Epithelial cell of proximal tubule (primary cell): ENCODE data around the gene SETD7. TPM values are rescaled to one million over a fixed set of nuclear protein-coding genes. Genes with fewer than 3 reads are reported as not detected.

Source experiments
- DNase-seq: peaks from one replicate; pipeline ENCODE4 v3.0.0-alpha.2; 2011; ENCODE audit warnings: low read depth
- H3K4me3 ChIP-seq: 2 replicates; pipeline ENCODE4 v1.5.1; 2011; ENCODE audit warnings: low read depth, mild to moderate bottlenecking, low read length
- total RNA-seq: library from RNA; depleted of rRNA; stranded (reverse); fragments of >200 nt; gene quantifications from 2 replicates; pipeline ENCODE4 v1.2.3, GENCODE V29; 2015
- TF ChIP-seq, protein P1 (sequence below): conservative IDR thresholded peaks from 2 replicates; pipeline ENCODE4 v1.5.1; 2012; ENCODE audit warnings: low read depth, mild to moderate bottlenecking, low read length

Gene SETD7
- total RNA-seq, 1 donor from 2014 or later = 21.7 TPM

DNA sequence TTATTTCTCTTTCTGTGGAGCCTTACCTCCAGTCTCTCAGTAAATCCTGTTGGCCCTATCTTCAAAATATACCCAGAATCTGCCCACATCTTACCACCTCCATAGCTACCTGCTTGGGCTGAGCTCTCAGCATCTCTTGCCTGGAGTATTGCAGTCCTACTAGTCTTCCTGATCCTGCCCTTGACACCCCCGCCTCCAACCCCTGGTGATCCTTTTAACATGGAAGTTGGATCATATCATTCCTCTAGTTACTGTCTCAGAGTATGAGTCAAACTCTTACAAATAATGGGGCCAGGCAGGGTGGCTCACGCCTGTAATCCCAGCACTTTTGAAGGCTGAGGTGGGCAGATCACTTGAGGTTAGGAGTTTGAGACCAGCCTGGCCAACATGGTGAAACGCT, 43.1 kb upstream of the SETD7 start:
- DNase-seq = no peak
- TF ChIP-seq, protein P1, sequence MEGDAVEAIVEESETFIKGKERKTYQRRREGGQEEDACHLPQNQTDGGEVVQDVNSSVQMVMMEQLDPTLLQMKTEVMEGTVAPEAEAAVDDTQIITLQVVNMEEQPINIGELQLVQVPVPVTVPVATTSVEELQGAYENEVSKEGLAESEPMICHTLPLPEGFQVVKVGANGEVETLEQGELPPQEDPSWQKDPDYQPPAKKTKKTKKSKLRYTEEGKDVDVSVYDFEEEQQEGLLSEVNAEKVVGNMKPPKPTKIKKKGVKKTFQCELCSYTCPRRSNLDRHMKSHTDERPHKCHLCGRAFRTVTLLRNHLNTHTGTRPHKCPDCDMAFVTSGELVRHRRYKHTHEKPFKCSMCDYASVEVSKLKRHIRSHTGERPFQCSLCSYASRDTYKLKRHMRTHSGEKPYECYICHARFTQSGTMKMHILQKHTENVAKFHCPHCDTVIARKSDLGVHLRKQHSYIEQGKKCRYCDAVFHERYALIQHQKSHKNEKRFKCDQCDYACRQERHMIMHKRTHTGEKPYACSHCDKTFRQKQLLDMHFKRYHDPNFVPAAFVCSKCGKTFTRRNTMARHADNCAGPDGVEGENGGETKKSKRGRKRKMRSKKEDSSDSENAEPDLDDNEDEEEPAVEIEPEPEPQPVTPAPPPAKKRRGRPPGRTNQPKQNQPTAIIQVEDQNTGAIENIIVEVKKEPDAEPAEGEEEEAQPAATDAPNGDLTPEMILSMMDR = no peak
- H3K4me3 ChIP-seq = no peak overlapping the region

DNA sequence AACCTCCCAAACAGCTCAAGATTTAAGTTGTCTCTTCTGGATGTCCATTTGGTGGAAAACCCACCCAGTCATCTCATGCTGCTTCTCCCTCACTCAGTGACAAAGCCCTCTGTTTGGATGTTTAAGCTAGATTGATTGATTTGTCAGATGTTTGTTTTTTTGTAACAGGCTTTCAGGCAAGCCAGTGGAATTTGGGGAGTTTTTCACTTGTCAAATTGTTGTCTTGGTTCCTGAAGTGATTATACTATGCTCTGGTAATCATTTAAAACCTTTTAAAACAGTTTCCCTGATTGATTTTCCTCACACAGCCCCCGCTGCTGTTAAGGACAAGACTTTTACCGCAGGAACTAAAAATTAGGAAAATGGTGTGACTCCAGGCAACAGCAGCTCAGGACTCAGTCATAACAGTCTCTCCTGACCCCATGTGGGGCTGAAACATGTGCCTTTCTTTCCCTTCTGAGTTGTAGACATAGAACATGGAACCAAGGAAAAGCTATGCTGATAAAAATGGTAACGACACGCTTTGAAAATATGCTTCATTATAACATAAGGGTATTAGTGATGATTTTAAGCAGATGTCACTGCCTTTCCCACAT, 40.8 kb upstream of the SETD7 start:
- DNase-seq = no peak
- TF ChIP-seq, protein P1 = no peak
- H3K4me3 ChIP-seq = no peak overlapping the region

DNA sequence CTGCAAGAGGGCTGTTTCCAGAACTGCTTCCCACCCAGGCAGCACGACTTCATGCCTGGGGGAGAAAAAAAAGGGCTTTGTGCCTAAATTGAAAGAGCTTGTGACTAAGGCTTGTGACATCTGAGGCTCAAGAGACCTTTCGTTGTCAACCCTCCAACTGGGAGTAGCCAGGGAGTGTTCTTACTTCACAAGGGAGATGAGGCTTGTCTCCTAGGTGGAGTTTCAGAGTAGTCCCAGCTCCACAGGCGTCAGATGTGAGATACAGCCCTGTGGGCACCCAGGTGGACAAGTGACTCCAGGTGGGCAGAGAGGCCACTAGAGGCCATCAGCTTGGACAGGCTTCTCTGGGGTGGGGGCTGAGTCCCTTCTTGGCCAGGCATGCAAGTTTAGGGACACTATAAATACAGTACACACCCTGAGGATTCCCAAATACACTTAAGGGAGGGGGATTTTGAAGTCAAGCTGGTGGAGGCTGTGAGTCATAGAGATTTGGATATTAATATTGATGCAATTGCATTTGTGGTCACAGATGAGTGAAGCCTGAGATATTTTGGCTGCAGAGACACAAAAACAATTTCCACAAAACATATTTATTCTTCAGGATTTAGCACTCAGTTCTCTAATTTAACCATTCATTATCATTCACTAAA, 40.1 kb upstream of the SETD7 start:
- no peak for DNase-seq
- TF ChIP-seq, protein P1 = no peak
- H3K4me3 ChIP-seq = no peak overlapping the region

DNA sequence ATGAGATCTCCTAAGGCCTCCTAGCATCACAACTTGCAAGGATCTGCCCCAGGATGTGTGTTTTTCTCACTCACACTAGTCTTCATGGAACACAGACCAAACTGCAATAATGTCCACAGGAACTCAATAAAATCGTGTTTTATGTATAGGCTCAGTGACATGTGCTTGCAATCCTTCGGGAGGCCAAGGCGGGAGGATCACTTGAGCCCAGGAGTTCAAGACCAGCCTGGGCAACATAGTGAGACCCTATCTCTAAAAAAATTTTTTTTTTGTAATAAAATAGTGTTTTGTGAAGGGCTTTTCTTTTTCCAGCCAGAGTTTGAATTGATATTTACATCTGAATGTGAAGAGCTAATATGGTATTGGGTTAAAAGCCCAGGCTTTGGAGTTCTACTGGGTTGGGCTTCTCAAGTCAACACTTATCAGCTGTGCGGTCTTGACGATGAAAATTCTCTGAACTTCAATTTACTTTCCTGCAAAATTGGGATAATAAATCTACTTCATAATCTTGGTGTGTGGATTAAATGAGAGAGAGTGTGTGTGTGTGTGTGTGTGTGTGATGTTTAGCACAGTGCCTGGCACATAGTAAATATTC, 38.7 kb upstream of the SETD7 start:
- TF ChIP-seq, protein P1 = no peak
- no peak for DNase-seq
- H3K4me3 ChIP-seq = no peak overlapping the region

DNA sequence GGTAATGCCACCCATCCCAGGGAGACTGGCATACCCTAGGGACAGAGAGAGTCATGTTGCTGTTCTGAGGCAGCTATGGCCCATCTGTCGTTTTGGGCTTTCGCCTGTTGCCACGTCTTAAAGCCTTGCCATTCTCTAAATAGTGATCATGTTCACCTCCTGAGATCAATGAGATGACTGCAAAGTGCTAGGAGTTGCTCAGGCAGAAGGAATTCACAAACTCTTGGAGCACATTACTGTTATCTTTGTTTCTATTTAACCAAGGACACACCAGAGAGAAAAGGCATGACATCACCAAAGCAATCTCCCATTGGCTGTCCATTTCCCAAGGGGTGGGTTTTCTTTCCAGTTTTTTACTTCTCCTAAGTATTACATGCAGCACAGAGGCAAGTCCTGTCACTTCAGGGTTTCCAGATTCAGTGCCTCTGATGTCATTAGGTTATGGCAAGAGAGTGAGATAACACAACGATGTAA, 37.1 kb upstream of the SETD7 start:
- no peak overlapping the region for H3K4me3 ChIP-seq
- no peak for DNase-seq
- TF ChIP-seq, protein P1 = no peak

DNA sequence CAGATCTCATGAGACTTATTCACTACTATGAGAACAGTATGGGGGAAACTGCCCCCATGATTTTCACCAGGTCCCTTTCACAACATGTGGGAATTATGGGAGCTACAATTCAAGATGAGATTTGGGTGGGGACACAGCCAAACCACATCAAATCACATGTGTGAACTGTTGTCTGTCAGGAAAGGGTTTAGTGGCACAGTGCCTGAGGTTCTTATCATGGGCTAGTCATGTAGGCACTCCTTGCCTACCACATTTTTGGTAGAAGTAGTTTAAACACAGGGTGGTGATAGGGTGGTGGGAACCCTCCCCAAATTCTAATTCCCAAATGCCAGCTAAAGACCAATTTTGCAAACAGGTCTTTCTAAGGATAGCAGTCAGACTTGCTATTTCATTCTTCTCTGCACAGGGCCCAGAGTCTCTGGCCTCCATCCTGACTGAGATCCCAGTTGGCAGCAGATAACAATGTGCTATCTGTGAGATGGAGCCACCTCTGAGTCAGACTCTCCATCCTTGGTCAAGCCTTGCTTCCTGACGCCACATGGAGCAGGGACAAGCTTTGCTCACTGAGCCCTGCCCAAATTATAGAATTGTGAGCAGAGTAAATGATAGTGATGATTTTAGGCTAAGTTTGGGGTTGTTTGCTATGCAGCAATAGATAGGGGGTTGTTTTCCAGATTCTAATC, 33.5 kb upstream of the SETD7 start:
- H3K4me3 ChIP-seq = no peak overlapping the region
- TF ChIP-seq, protein P1 = no peak
- DNase-seq = no peak
